Upper lobe of left lung (tissue), 4 donors: ENCODE data around the gene CLCN6.

Experiments
- CTCF ChIP-seq, 6 experiments: fragments of 450-650 bp in 4 of 6; fragments of 200-600 bp in 2 of 6; sonication (generic) in 2 of 6; IDR thresholded peaks; one replicate each; pipeline ENCODE4 v1.5.1; 2016 to 2019; ENCODE audit warnings: antibody characterized with exemption in 6 of 6
- EP300 ChIP-seq, 4 donors: sonication (generic); formaldehyde crosslinking; IDR thresholded peaks; one replicate each; pipeline ENCODE4 v1.5.1; 2017; ENCODE audit warnings: antibody characterized with exemption in 4 of 4, control low read depth in 2 of 4
- POLR2A ChIP-seq, 4 donors: fragments of 450-650 bp; IDR thresholded peaks; one replicate each; pipeline ENCODE4 v1.5.1; 2016 to 2017; ENCODE audit warnings: antibody characterized with exemption in 4 of 4, mild to moderate bottlenecking in 2 of 4
- POLR2AphosphoS5 ChIP-seq, 2 donors: sonication (generic); formaldehyde crosslinking; IDR thresholded peaks; one replicate each; pipeline ENCODE4 v1.5.1; 2017; ENCODE audit warnings: antibody characterized with exemption in 2 of 2

- TF ChIP-seq CTCF (IDR thresholded peaks at IDR 0.05) (no peak), POLR2A (IDR thresholded peaks at IDR 0.05) (no peak), POLR2AphosphoS5 (IDR thresholded peaks at IDR 0.05) (no peak), EP300 (IDR thresholded peaks at IDR 0.05) (no peak)
Measured at GRCh38 chr1:11800391-11800755, 5.6 kb upstream of the CLCN6 start.
